SK-N-SH treated with all-trans-retinoic acid at 6 μM for 48 hours (cell line): ENCODE data around the gene TFPI.
A peak's percentile ranks its signal among the peaks of the same experiment; 100 is the strongest.

Experiments
- ATAC-seq: fragments of 200-7000 bp; cut with Tn5 transposase; 3 replicates; pipeline ENCODE4 v1.9.1; 2020; ENCODE audit warnings: mild to moderate bottlenecking, moderate library complexity
- BACH2 ChIP-seq: fragments of 250-450 bp; sonication (Bioruptor Pico); IDR thresholded peaks from 2 replicates; pipeline ENCODE4 v1.9.0; 2021; ENCODE audit warnings: mild to moderate bottlenecking, borderline replicate concordance
- CSRNP3 ChIP-seq: fragments of 250-450 bp; sonication (Bioruptor Pico); IDR thresholded peaks from 2 replicates; pipeline ENCODE4 v1.5.1; 2021; ENCODE audit warnings: mild to moderate bottlenecking, moderate library complexity
- ESRRG ChIP-seq: fragments of 250-450 bp; sonication (Bioruptor Pico); IDR thresholded peaks from 2 replicates; pipeline ENCODE4 v1.6.1; 2021; ENCODE audit warnings: mild to moderate bottlenecking
- ISL1 ChIP-seq: fragments of 250-450 bp; sonication (Bioruptor Pico); IDR thresholded peaks from 2 replicates; pipeline ENCODE4 v2.1.2; 2022; ENCODE audit warnings: mild to moderate bottlenecking, moderate library complexity
- OSR1 ChIP-seq: fragments of 250-450 bp; sonication (Bioruptor Pico); IDR thresholded peaks from 2 replicates; pipeline ENCODE4 v1.8.0; 2022; ENCODE audit warnings: moderate library complexity, mild to moderate bottlenecking, inconsistent platforms
- POU6F1 ChIP-seq: fragments of 250-450 bp; sonication (Bioruptor Pico); IDR thresholded peaks from 2 replicates; pipeline ENCODE4 v1.8.0; 2021; ENCODE audit warnings: low read depth, mild to moderate bottlenecking, moderate library complexity, borderline replicate concordance
- PPARA ChIP-seq: fragments of 250-450 bp; sonication (Bioruptor Pico); IDR thresholded peaks from 2 replicates; pipeline ENCODE4 v1.5.0; 2020; ENCODE audit warnings: mild to moderate bottlenecking, borderline replicate concordance
- SNAI2 ChIP-seq: fragments of 250-450 bp; sonication (Bioruptor Pico); IDR thresholded peaks from 2 replicates; pipeline ENCODE4 v1.5.0; 2020; ENCODE audit warnings: mild to moderate bottlenecking, moderate library complexity
- TCF4 ChIP-seq: fragments of 250-450 bp; sonication (Bioruptor Pico); IDR thresholded peaks from 2 replicates; pipeline ENCODE4 v1.8.0; 2021; ENCODE audit warnings: mild to moderate bottlenecking, moderate library complexity, borderline replicate concordance
- TOX ChIP-seq: fragments of 250-450 bp; sonication (Bioruptor Pico); IDR thresholded peaks from 2 replicates; pipeline ENCODE4 v1.8.0; 2021; ENCODE audit warnings: mild to moderate bottlenecking, moderate library complexity, borderline replicate concordance
- TSHZ2 ChIP-seq: fragments of 250-450 bp; sonication (Bioruptor Pico); IDR thresholded peaks from 2 replicates; pipeline ENCODE4 v1.5.0; 2020; ENCODE audit warnings: mild to moderate bottlenecking, moderate library complexity
- ZC3H10 ChIP-seq: fragments of 250-450 bp; sonication (Bioruptor Pico); IDR thresholded peaks from 2 replicates; pipeline ENCODE4 v1.5.1; 2021; ENCODE audit warnings: mild to moderate bottlenecking, moderate library complexity
- ZFP3 ChIP-seq: fragments of 250-450 bp; sonication (Bioruptor Pico); IDR thresholded peaks from 2 replicates; pipeline ENCODE4 v1.5.0; 2020; ENCODE audit warnings: mild to moderate bottlenecking, moderate library complexity
- ZNF565 ChIP-seq: fragments of 450-650 bp; formaldehyde crosslinking; conservative IDR thresholded peaks from 2 replicates; pipeline ENCODE4 v1.5.0; 2020; ENCODE audit warnings: low read depth, mild to moderate bottlenecking, moderate library complexity
- ZNF70 ChIP-seq: fragments of 450-650 bp; formaldehyde crosslinking; IDR thresholded peaks from 2 replicates; pipeline ENCODE4 v1.5.0; 2020; ENCODE audit warnings: mild to moderate bottlenecking, moderate library complexity
- ZNF8 ChIP-seq: fragments of 450-650 bp; formaldehyde crosslinking; IDR thresholded peaks from 2 replicates; pipeline ENCODE4 v1.5.0; 2020; ENCODE audit warnings: mild to moderate bottlenecking, moderate library complexity
- TF ChIP-seq, protein P1 (sequence below): fragments of 250-450 bp; sonication (Bioruptor Pico); IDR thresholded peaks from 2 replicates; pipeline ENCODE4 v1.5.1; 2020; ENCODE audit warnings: low read depth, mild to moderate bottlenecking, moderate library complexity

TFPI gene

DNA sequence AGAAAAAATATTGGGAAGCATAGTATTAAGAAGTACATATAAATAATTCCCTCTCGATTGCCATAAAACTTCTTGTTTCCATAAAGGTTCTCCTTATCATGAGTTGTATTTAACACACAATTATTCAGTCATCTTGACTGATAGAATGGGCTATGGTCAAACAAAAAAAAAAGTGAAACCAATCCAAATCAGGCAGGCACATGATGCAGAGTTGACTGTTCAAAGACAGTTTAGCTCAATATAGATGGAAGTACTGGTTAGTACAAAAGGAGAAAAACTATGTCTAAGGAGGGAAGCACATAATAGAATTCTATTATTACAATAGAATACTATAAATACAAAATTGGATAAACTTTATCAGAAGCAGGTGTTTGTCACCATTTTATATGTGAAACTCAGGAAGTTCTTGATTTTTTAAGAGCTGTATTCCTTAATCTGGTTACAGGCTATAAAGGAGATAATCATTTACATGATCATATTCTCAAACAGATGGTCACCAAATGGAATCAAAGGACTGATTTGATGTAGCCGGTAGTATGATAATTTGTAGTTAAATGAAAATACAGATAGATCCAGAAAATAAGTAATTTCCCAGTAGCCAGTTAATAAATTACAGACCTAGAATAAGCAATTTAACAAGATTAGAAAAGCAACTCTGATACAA lies 88.0 kb downstream of the TFPI start:
- no peak for ATAC-seq
- TF ChIP-seq PPARA (CRISPR knock-in tag) (no peak), SNAI2 (CRISPR knock-in tag) (no peak), ZNF565 (CRISPR knock-in tag) (no peak), TSHZ2 (CRISPR knock-in tag) (peak; percentile 69; the same call in 1 of the 2 replicates), ZNF8 (CRISPR knock-in tag) (no peak), TCF4 (peak; percentile 94)
- TF ChIP-seq, protein P1, sequence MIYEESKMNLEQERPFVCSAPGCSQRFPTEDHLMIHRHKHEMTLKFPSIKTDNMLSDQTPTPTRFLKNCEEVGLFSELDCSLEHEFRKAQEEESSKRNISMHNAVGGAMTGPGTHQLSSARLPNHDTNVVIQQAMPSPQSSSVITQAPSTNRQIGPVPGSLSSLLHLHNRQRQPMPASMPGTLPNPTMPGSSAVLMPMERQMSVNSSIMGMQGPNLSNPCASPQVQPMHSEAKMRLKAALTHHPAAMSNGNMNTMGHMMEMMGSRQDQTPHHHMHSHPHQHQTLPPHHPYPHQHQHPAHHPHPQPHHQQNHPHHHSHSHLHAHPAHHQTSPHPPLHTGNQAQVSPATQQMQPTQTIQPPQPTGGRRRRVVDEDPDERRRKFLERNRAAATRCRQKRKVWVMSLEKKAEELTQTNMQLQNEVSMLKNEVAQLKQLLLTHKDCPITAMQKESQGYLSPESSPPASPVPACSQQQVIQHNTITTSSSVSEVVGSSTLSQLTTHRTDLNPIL: no peak

DNA sequence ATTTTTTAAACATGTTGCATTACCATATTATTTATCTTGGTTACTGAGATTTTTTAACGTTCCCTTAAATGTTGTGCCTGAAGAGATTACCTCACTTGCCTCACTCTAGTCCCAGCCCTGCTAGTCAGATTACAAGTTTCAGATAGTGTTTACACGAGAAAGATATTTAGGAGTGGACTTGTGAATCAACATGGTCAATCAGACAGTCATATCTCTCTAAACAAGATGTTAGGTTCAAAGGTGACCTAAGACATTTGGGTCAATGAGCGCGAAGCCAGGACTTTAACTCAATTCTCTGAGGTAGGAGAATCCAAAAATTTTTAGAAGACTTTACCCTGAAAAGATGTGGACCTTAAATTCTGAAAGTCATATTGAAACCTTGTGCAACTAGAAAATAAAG lies 91.4 kb downstream of the TFPI start:
- ATAC-seq: no peak
- TF ChIP-seq POU6F1 (CRISPR knock-in tag): no peak
- TF ChIP-seq TSHZ2 (CRISPR knock-in tag): no peak
- TF ChIP-seq CSRNP3 (CRISPR knock-in tag): no peak
- TF ChIP-seq ZFP3 (CRISPR knock-in tag): no peak
- TF ChIP-seq ESRRG (CRISPR knock-in tag): no peak
- no peak for TF ChIP-seq ZNF8 (CRISPR knock-in tag)
- no peak for TF ChIP-seq ZNF70 (CRISPR knock-in tag)
- no peak for TF ChIP-seq ISL1 (CRISPR knock-in tag)
- no peak for TF ChIP-seq TCF4
- TF ChIP-seq ZC3H10 (CRISPR knock-in tag): no peak
- no peak for TF ChIP-seq BACH2 (CRISPR knock-in tag)
- TF ChIP-seq OSR1 (CRISPR knock-in tag): no peak
- TF ChIP-seq, protein P1: no peak
- TF ChIP-seq TOX (CRISPR knock-in tag): no peak
